ENCODE measurements around the gene TAF10.
A peak's percentile ranks its signal among the peaks of the same experiment; 100 is the strongest.

The TAF10 gene

GRCh38 chr11:6625156-6625831 lies 13.3 kb upstream of the TAF10 start:
- DNase-seq (ENCODE audit: low spot score) = no peak

- DNase-seq (ENCODE audit: low spot score) = no peak
Measured at GRCh38 chr11:6623391-6624363, 11.7 kb upstream of the TAF10 start.

- DNase-seq (ENCODE audit: low spot score) = no peak
Measured at GRCh38 chr11:6622261-6623171, 10.5 kb upstream of the TAF10 start.

- no peak for DNase-seq (ENCODE audit: low spot score)
Measured at GRCh38 chr11:6621711-6622211, 9.7 kb upstream of the TAF10 start.

GRCh38 chr11:6620636-6621035 lies 8.6 kb upstream of the TAF10 start:
- DNase-seq (ENCODE audit: low spot score) = no peak

GRCh38 chr11:6619004-6619745 lies 7.2 kb upstream of the TAF10 start, which contains the start of gene TPP1:
TPP1 (minus strand) TSS chr11:6619422; CDS start chr11:6619400, 22 bp downstream.
- DNase-seq (ENCODE audit: low spot score) = peak; percentile 97

- peak; percentile 80 for DNase-seq (ENCODE audit: low spot score)
Measured at GRCh38 chr11:6618117-6619003, 6.3 kb upstream of the TAF10 start.

- DNase-seq (ENCODE audit: low spot score) = no peak
Measured at GRCh38 chr11:6617315-6617781, 5.3 kb upstream of the TAF10 start.

- no peak for DNase-seq (ENCODE audit: low spot score)
Measured at GRCh38 chr11:6616596-6617250, 4.7 kb upstream of the TAF10 start.

GRCh38 chr11:6615882-6616585 lies 4.0 kb upstream of the TAF10 start:
- DNase-seq (ENCODE audit: low spot score) = no peak

GRCh38 chr11:6615046-6615445 lies 3.0 kb upstream of the TAF10 start:
- DNase-seq (ENCODE audit: low spot score) = no peak

- no peak for DNase-seq (ENCODE audit: low spot score)
Measured at GRCh38 chr11:6614446-6614845, 2.4 kb upstream of the TAF10 start.

GRCh38 chr11:6613496-6613895 lies 1.5 kb upstream of the TAF10 start:
- no peak for DNase-seq (ENCODE audit: low spot score)

GRCh38 chr11:6611963-6612212 lies 128 bp downstream of the TAF10 start:
- DNase-seq (ENCODE audit: low spot score) = no peak

GRCh38 chr11:6611092-6611962 lies 689 bp downstream of the TAF10 start:
- DNase-seq (ENCODE audit: low spot score) = peak; percentile 37

GRCh38 chr11:6610591-6610990 lies 1.4 kb downstream of the TAF10 start:
- no peak for DNase-seq (ENCODE audit: low spot score)

GRCh38 chr11:6609502-6610015 lies 2.5 kb downstream of the TAF10 start:
- DNase-seq (ENCODE audit: low spot score) = no peak

Measured in GM03348 (cell line).